Mononuclear cell (primary cell): ENCODE results near the gene HDAC10. TPM values are rescaled to one million over a fixed set of nuclear protein-coding genes. Genes with fewer than 3 reads are reported as not detected.
A peak's percentile ranks its signal among the peaks of the same experiment; 100 is the strongest.
"Not testable (repeated sequence)": the region's sequence is repeated elsewhere in the genome, so short reads cannot be mapped to it uniquely, and the experiment has no call there.

Source experiments
- H3K27me3 ChIP-seq: 2 replicates; pipeline ENCODE4 v1.6.0; 2011; ENCODE audit warnings: low read length, control low read depth; ENCODE audit not compliant: insufficient read depth
- H3K4me1 ChIP-seq: 2 replicates; pipeline ENCODE4 v1.5.1; 2011; ENCODE audit warnings: mild to moderate bottlenecking, low read length, control low read depth; ENCODE audit not compliant: insufficient read depth
- H3K4me3 ChIP-seq: 2 replicates; pipeline ENCODE4 v1.5.1; 2011; ENCODE audit warnings: mild to moderate bottlenecking, low read length, moderate library complexity
- H3K9me3 ChIP-seq: 2 replicates; pipeline ENCODE4 v1.5.1; 2011; ENCODE audit warnings: low read depth, mild to moderate bottlenecking, control low read depth, low read length
- total RNA-seq: library from RNA; depleted of rRNA; stranded (reverse); fragments of >200 nt; gene quantifications from one replicate; pipeline ENCODE4 v1.2.3, GENCODE V29; 2012

The HDAC10 gene
- total RNA-seq, 1 donor, result 36.4 TPM

GRCh38 chr22:50278956-50279619 lies 28.0 kb upstream of the HDAC10 start:
- H3K27me3 ChIP-seq, result no peaks in the 10 kb centered on the region
- H3K9me3 ChIP-seq, result no peaks in the 10 kb centered on the region
- no peak overlapping the region for H3K4me3 ChIP-seq
- H3K4me1 ChIP-seq, result no peaks in the 10 kb centered on the region

DNA sequence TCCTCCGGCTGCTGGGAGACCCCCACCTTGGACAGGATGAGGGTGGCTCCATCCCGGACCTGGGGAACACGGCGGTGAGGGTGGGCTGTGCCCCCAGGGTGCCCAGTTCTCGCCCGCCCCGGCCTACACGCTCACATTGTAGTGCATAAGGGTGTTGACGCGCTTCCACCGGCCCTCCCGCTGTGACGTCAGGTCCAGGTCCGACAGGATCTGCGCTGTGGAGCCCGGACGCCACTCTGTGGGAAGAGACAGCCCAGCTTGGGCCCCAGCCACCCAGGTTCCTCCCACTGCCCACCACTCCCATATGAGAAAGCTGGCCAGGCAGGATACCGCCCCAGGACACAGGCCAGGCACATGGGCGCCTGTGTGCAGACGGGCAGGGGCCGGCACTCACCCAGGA lies 27.4 kb upstream of the HDAC10 start:
- Histone ChIP-seq H3K27me3 (no peaks in the 10 kb centered on the region), H3K4me1 (no peaks in the 10 kb centered on the region), H3K9me3 (no peaks in the 10 kb centered on the region), H3K4me3 (no peak overlapping the region)

GRCh38 chr22:50277761-50278160 lies 26.7 kb upstream of the HDAC10 start:
- no peaks in the 10 kb centered on the region for H3K27me3 ChIP-seq
- no peaks in the 10 kb centered on the region for H3K9me3 ChIP-seq

DNA sequence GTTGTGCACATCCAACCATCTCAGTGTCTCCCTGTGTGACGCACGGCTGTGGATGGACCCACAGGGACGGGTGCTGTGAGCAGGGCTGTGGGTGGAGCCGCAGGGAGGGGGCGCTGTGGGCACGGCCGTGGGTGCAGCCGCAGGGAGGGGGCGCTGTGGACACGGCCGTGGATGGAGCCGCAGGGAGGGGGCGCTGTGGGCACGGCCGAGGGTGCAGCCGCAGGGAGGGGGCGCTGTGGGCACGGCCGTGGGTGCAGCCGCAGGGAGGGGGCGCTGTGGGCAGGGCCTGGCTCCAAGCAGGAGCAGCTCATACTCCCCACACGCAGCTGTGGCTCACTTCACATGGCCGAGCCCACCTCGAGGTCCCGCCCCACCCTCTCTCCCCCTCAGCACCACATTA lies 25.1 kb upstream of the HDAC10 start:
- H3K4me1 ChIP-seq, result peaks cover 6% of the 10 kb centered on the region
- H3K9me3 ChIP-seq, result no peaks in the 10 kb centered on the region
- peaks cover 3% of the 10 kb centered on the region for H3K27me3 ChIP-seq
- no peak overlapping the region for H3K4me3 ChIP-seq

More at GRCh38 chr22:50277761-50278160, 26.7 kb upstream of the HDAC10 start:
- H3K4me1 ChIP-seq, result no peaks in the 10 kb centered on the region
- H3K4me3 ChIP-seq, result no peak overlapping the region

DNA sequence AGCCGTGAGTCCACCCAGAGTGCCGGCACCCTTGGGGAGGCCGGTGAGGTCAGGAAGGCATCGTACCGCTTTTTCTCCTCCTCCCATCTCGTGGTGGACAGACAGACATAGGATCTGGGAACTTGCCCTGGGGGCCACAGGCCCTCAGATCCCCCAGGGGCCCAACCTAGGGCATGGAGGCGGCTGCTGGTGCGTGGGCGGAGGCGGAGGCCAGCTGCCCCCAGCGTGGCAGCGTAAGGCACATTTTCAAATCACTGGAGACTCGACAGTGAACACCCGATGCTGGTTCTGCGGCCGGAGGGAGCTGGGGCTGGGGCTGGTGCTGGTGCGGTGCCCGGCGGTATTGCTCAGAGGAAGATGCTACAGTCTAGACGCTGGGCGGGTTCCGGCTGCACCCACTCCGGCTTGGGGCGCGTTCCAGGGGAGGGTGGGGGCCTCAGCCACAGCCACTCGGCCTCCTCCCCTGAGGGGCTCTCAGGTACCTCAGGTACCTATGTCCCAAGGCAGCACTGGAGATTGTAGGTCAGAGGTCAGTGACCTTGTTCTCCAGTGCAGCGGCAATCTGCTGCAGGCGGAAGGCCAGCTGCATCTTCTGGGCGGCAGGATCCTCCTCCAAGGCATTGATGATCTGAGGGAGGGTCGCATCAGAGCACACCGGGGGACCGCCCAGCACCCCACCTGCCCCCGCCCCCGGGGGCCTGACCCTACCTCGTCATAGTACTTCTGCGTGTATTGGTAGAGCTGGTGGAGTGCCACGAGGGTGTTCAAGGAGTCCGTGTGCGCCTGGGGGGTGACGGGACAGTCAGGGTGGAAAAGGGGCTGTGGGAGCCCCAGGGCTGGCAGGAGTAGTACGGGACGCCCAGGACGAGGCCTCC lies 24.4 kb upstream of the HDAC10 start:
- no peak overlapping the region for H3K4me3 ChIP-seq
- H3K9me3 ChIP-seq, result no peaks in the 10 kb centered on the region
- peaks cover 13% of the 10 kb centered on the region for H3K4me1 ChIP-seq
- H3K27me3 ChIP-seq, result peaks cover 10% of the 10 kb centered on the region

DNA sequence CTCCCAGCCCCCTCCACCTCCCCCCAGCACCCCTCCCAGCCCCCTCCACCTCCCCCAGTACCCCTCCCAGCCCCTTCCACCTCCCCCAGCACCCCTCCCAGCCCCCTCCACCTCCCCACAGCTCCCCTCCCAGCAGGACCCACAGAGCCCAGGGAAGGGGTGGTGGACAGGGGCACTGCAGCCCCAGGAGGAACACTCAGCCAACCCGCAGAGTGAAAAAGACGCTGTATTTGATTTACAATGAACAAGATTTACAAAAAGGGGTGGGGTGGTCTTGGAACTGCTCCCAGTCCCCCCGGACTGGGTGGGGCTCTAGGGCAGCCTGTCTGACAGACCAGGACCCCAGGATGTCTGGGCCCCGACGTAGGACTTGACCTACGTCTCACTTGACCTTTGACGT lies 23.7 kb upstream of the HDAC10 start:
- Histone ChIP-seq H3K4me3 (no peak overlapping the region), H3K4me1 (peaks cover 14% of the 10 kb centered on the region), H3K9me3 (no peaks in the 10 kb centered on the region), H3K27me3 (peaks cover 10% of the 10 kb centered on the region)

GRCh38 chr22:50274311-50274710 lies 23.2 kb upstream of the HDAC10 start:
- Histone ChIP-seq H3K4me1 (peaks cover 18% of the 10 kb centered on the region), H3K4me3 (no peak overlapping the region), H3K27me3 (peaks cover 14% of the 10 kb centered on the region), H3K9me3 (no peaks in the 10 kb centered on the region)

GRCh38 chr22:50273781-50274180 lies 22.7 kb upstream of the HDAC10 start:
- Histone ChIP-seq H3K4me1 (peaks cover 18% of the 10 kb centered on the region), H3K27me3 (peaks cover 14% of the 10 kb centered on the region)
- H3K9me3 ChIP-seq, H3K4me3 ChIP-seq: not testable (repeated sequence)

DNA sequence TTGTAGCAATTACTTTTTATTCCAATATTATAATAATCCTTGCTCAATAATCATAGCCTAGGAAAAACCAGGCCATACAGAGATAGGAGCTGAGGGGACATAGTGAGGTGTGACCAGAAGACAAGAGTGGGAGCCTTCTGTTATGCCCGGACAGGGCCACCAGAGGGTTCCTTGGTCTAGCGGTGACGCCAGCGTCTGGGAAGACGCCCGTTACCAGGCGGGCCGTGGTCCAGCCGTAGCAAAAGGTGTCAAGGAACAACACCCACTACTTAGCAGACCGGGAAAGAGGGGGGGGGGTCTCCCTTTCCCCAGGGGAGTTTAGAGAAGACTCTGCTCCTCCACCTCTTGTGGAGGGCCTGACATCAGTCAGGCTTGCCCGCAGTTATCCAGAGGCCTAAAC lies 22.3 kb upstream of the HDAC10 start:
- not testable (repeated sequence) for H3K4me3 ChIP-seq, H3K9me3 ChIP-seq
- Histone ChIP-seq H3K4me1 (peaks cover 18% of the 10 kb centered on the region), H3K27me3 (peaks cover 14% of the 10 kb centered on the region)

DNA sequence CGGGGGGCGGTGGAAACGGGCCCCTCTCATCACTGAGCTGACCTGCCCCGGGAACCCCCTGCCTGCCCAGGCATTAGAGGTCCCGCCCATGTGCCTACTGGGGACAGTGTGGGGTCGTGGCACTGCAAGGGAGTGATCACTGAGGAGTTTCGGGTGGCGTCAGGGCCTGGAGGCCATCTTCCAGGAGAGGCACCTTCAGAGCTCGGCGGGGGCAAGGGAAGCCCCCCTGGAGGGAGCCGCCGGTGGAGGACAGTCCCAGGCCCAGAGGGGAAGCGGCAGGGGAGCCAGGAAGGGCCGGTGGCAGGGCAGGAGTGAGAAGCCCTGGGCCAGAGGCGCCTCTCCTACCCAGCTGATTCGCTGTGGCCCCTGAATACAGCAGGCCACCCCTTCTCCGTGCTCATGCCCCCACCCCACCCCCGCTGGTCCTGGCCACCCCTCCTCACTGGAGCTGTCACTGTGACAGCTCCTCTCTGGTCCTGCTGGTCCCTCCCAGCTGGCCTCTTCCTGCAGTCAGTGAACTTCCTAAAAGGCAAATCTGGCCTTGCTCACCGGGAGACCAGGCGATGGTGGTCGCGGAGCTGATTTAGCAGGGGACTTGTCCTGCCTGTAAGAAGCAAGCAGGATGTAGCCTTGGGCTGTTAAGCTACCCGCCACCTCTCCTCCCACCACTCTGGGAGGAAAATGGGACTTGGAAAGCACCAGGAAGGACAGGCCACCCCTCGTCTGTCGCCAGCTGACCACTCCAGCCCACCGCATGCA lies 21.2 kb upstream of the HDAC10 start:
- H3K9me3 ChIP-seq, result no peaks in the 10 kb centered on the region
- H3K4me1 ChIP-seq, result peaks cover 18% of the 10 kb centered on the region
- peaks cover 17% of the 10 kb centered on the region for H3K27me3 ChIP-seq
- H3K4me3 ChIP-seq, result no peak overlapping the region

GRCh38 chr22:50271519-50271970 lies 20.5 kb upstream of the HDAC10 start:
- H3K4me3 ChIP-seq, result no peak overlapping the region
- peaks cover 17% of the 10 kb centered on the region for H3K27me3 ChIP-seq
- peaks cover 18% of the 10 kb centered on the region for H3K4me1 ChIP-seq
- H3K9me3 ChIP-seq, result no peaks in the 10 kb centered on the region

DNA sequence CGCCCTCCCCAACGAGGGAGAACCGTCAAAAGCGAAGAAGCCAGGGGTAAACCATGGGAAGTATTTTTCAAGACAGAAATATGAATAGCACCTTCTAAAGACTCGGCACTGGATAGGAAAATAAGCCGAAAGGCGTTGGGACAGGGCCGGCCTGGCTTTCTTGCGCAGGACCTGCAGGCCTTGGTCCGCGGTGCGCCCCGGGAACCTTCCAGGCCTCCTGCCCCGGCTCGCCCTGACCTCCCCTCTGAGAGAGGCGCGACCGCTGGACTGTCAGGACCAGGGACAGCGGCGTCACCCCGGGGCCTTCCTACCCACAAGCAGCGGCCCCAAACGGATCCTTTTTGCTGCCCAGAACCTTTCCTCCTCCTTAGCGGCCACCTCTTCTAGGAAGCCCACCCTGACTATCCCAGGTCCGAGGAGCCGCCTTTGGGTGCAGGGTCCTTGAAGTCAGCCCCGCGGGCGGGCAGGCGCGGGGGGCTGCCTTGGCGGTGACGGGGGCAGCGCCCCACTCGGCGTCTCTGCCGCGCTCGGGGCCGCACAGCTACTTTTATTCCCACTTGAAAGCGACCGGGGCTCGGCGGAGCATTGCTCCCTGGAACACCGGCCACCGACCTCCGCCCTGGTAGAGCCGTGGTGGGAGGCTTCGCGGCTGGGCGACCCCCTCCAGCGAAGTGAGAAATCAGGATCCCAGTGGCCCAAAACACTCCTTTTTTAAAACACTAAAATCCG lies 19.8 kb upstream of the HDAC10 start:
- Histone ChIP-seq H3K4me1 (peaks cover 18% of the 10 kb centered on the region), H3K9me3 (no peaks in the 10 kb centered on the region), H3K27me3 (peaks cover 17% of the 10 kb centered on the region), H3K4me3 (peak overlapping the region; percentile 27)

GRCh38 chr22:50269970-50270665 lies 19.1 kb upstream of the HDAC10 start, which contains the start of gene MAPK11:
MAPK11 (minus strand) TSS chr22:50270380; CDS start chr22:50270292, 88 bp downstream.
- H3K4me1 ChIP-seq, result peaks cover 18% of the 10 kb centered on the region
- H3K27me3 ChIP-seq, result peaks cover 17% of the 10 kb centered on the region
- H3K9me3 ChIP-seq, result no peaks in the 10 kb centered on the region
- H3K4me3 ChIP-seq, result peak within 1 kb of the TSS; percentile 27

DNA sequence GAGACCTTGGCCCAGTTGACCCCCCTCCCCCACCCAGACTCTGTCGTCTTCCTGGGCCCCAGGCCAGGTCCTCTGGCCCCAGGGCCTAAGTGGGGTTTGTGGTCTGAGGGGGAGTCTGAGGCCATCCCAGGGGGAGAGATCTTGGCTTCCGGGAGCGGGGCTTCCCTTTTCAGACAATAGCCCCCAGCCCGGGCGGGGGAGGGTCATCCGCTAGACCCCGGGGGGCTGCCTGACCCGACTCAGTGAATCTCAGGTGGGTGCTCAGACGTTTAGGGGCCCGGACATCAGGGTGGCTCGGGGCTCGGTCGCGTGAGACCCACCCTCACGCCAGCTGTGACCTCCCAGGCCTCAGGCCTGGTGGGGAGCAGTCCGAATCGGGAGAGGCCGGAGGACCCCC lies 18.5 kb upstream of the HDAC10 start:
- Histone ChIP-seq H3K4me3 (no peak overlapping the region), H3K9me3 (no peaks in the 10 kb centered on the region), H3K4me1 (peaks cover 18% of the 10 kb centered on the region), H3K27me3 (peaks cover 17% of the 10 kb centered on the region)
